Fibroblast of lung (primary cell): ENCODE data around the gene SLC12A4. TPM values are rescaled to one million over a fixed set of nuclear protein-coding genes. Genes with fewer than 3 reads are reported as not detected.

Experiments used
- DNase-seq, 2 donors: peaks; one replicate each; pipeline versions ENCODE4 v3.0.0 to v3.0.0-alpha.2; 2010; ENCODE audit warnings: low read depth in 2 of 2
- H2AFZ ChIP-seq: 2 replicates; pipeline ENCODE4 v1.5.1; 2012; ENCODE audit warnings: low read length, control low read depth, inconsistent platforms
- H3K27ac ChIP-seq: 2 replicates; pipeline ENCODE4 v1.5.1; 2011; ENCODE audit warnings: low read length, control low read depth; ENCODE audit not compliant: insufficient read depth
- H3K27me3 ChIP-seq: 2 replicates; pipeline ENCODE4 v1.5.1; 2011; ENCODE audit warnings: mild to moderate bottlenecking, low read length; ENCODE audit not compliant: control insufficient read depth, insufficient read depth
- H3K36me3 ChIP-seq: 2 replicates; pipeline ENCODE4 v1.5.1; 2011; ENCODE audit warnings: low read length; ENCODE audit not compliant: control insufficient read depth, insufficient read depth
- H3K4me1 ChIP-seq: 2 replicates; pipeline ENCODE4 v1.5.1; 2011; ENCODE audit warnings: low read length; ENCODE audit not compliant: control insufficient read depth, insufficient read depth; ENCODE audit errors: extremely low read depth
- H3K4me2 ChIP-seq: 2 replicates; pipeline ENCODE4 v1.5.1; 2011; ENCODE audit warnings: low read length, control low read depth; ENCODE audit not compliant: insufficient read depth; ENCODE audit errors: extremely low read depth
- H3K4me3 ChIP-seq, 4 experiments: fragments of 200-600 bp in 1 of 4; sonication (generic) in 1 of 4; replicated peaks in 1 of 4; 2 replicates each; pipeline ENCODE4 v1.5.1; 2011 to 2016; ENCODE audit warnings: low read length in 4 of 4, low read depth in 3 of 4, mild to moderate bottlenecking in 3 of 4, control low read depth in 2 of 4, inconsistent platforms in 1 of 4, mixed read lengths in 1 of 4; ENCODE audit not compliant: insufficient read depth in 1 of 4; ENCODE audit errors: control extremely low read depth in 1 of 4
- H3K79me2 ChIP-seq: 2 replicates; pipeline ENCODE4 v1.5.1; 2012; ENCODE audit warnings: mild to moderate bottlenecking, low read length, inconsistent platforms; ENCODE audit not compliant: control insufficient read depth, insufficient read depth
- H3K9ac ChIP-seq: 2 replicates; pipeline ENCODE4 v1.5.1; 2011; ENCODE audit warnings: mild to moderate bottlenecking, low read length, control low read depth; ENCODE audit not compliant: insufficient read depth
- H3K9me3 ChIP-seq: 2 replicates; pipeline ENCODE4 v1.5.1; 2012; ENCODE audit warnings: low read depth, low read length; ENCODE audit not compliant: control insufficient read depth, insufficient read depth
- H4K20me1 ChIP-seq: 2 replicates; pipeline ENCODE4 v1.5.1; 2011; ENCODE audit warnings: low read length; ENCODE audit not compliant: control insufficient read depth, insufficient read depth; ENCODE audit errors: extremely low read depth
- EZH2 ChIP-seq: IDR thresholded peaks from 2 replicates; pipeline ENCODE4 v1.5.1; 2012; ENCODE audit warnings: low read length, control low read depth, mild to moderate bottlenecking; ENCODE audit errors: missing control alignments
- polyA plus RNA-seq, 2 donors: library from polyadenylated mRNA; depleted of rRNA in 1 of 2; stranded (reverse) in 1 of 2; unstranded in 1 of 2; fragments of >200 nt; gene quantifications; 2 replicates each; pipeline ENCODE4 v1.2.1, GENCODE V29; 2011 to 2012; ENCODE audit warnings: missing spikeins in 1 of 2
- total RNA-seq: library from RNA; depleted of rRNA; stranded (reverse); fragments of >200 nt; gene quantifications from 2 replicates; pipeline ENCODE4 v1.2.1, GENCODE V29; 2014
- TF ChIP-seq, protein P1 (sequence below), 2 donors: IDR thresholded peaks in 1 of 2; conservative IDR thresholded peaks in 1 of 2; 1 replicate in 1 of 2; 2 replicates in 1 of 2; pipeline ENCODE4 v1.5.1; 2011 to 2012; ENCODE audit warnings: low read length in 2 of 2, control low read depth in 1 of 2, inconsistent platforms in 1 of 2, low read depth in 1 of 2, mild to moderate bottlenecking in 1 of 2

The SLC12A4 gene
- total and polyA plus RNA-seq, 2 donors (not counting 1 experiment from before 2014, with no cell fraction given): 42.2 to 120 TPM

GRCh38 chr16:67944690-67945391, 23.6 kb downstream of the SLC12A4 start:
- no peaks in the 10 kb centered on the region for H3K9me3 ChIP-seq
- peaks cover 74% of the 10 kb centered on the region for H3K36me3 ChIP-seq
- H3K4me1 ChIP-seq: peaks cover 9% of the 10 kb centered on the region
- H3K4me2 ChIP-seq: no peak overlapping the region
- peaks cover 2% of the 10 kb centered on the region for H3K79me2 ChIP-seq
- no peak for DNase-seq
- no peak overlapping the region for H3K4me3 ChIP-seq
- H2AFZ ChIP-seq: no peak overlapping the region
- TF ChIP-seq, protein P1, sequence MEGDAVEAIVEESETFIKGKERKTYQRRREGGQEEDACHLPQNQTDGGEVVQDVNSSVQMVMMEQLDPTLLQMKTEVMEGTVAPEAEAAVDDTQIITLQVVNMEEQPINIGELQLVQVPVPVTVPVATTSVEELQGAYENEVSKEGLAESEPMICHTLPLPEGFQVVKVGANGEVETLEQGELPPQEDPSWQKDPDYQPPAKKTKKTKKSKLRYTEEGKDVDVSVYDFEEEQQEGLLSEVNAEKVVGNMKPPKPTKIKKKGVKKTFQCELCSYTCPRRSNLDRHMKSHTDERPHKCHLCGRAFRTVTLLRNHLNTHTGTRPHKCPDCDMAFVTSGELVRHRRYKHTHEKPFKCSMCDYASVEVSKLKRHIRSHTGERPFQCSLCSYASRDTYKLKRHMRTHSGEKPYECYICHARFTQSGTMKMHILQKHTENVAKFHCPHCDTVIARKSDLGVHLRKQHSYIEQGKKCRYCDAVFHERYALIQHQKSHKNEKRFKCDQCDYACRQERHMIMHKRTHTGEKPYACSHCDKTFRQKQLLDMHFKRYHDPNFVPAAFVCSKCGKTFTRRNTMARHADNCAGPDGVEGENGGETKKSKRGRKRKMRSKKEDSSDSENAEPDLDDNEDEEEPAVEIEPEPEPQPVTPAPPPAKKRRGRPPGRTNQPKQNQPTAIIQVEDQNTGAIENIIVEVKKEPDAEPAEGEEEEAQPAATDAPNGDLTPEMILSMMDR (conservative IDR thresholded peaks at IDR 0.05 in 1 of 2, IDR thresholded peaks at IDR 0.05 in 1 of 2; ENCODE audit: low read depth in 1 of 2, low read length in 2 of 2): no peak
- no peak for TF ChIP-seq EZH2
- no peaks in the 10 kb centered on the region for H3K27me3 ChIP-seq
- no peak overlapping the region for H3K9ac ChIP-seq
- peak overlapping the region; percentile 63 for H3K27ac ChIP-seq
- no peaks in the 10 kb centered on the region for H4K20me1 ChIP-seq

DNA sequence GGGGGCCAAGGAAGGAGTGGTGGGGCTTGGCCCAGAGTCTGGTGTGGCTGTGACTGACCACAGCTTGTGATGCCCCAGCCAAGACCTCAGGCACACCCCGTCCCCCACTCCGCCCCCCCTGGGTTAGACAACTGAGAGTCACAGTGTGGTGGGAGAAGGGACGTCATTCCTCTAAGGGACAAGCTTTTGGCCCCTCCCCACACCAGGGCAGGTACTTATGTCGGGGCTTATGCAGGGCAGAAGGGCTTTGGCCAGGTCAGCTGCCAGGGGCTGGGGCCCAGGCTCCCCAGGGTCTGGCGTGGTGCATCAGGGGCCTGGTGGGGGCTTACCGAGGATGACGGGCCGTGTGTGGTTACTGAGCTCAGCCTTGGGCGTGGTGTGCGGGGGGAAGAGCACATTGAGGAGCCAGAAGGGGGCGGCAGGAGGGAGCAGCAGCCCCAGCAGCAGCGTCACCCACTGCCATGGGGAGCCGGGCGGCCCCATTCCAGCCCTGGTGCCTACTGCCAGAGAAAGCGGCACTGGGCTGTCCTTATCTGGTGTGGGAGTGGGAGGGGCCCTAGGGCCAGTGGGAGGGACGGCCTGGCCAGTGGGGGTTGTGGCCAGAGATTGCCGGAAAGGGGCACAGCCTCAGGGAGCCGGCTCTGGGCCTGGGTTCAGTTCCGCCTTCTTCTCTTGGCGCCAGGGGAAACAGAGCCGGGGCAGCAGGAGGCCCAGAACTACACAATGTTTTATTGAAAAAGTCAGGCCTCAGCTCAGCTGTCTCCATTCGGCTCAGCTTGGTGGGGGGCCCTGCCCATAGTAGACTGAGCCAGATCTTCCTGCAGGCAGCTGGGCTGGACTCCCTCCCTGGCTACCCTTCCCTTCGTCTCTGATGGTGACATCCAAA, 24.6 kb downstream of the SLC12A4 start, which contains the start of gene LCAT:
TSS of gene LCAT (minus strand) at position 502 of the 886 bp plus-strand sequence. CDS start at position 483, 19 bp downstream.
- DNase-seq: peak; percentile 36 to 56
- no peaks in the 10 kb centered on the region for H3K27me3 ChIP-seq
- peaks cover 9% of the 10 kb centered on the region for H3K4me1 ChIP-seq
- H3K79me2 ChIP-seq: peaks cover 2% of the 10 kb centered on the region
- H3K9me3 ChIP-seq: no peaks in the 10 kb centered on the region
- peaks cover 75% of the 10 kb centered on the region for H3K36me3 ChIP-seq
- no peak within 1 kb of the TSS for H2AFZ ChIP-seq
- peak within 1 kb of the TSS; percentile 63 for H3K27ac ChIP-seq
- no peak for TF ChIP-seq EZH2
- TF ChIP-seq, protein P1 (conservative IDR thresholded peaks at IDR 0.05 in 1 of 2, IDR thresholded peaks at IDR 0.05 in 1 of 2; ENCODE audit: low read depth in 1 of 2, low read length in 2 of 2): no peak
- peak within 1 kb of the TSS; percentile 13 for H3K4me2 ChIP-seq
- no peaks in the 10 kb centered on the region for H4K20me1 ChIP-seq
- no peak within 1 kb of the TSS for H3K9ac ChIP-seq
- no peak within 1 kb of the TSS for H3K4me3 ChIP-seq

DNA sequence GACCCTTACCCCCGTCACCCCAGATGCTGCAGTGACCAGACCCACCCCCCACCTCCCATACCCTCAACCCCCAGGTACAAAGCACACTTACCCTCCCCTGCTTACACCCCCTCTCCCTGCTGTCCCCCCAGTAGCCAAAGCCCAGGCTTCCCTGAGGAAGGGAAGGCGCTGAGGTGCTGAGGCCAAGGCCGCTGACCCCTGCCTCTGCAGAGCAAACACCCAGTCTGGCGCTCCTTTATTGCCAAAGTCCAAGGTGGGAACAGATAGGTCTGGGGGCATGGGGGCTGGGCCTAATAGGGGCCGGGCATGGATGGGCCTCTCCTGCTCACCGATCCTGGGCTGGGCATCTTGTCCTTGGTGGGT, 25.2 kb downstream of the SLC12A4 start:
- H3K9ac ChIP-seq: no peak overlapping the region
- H3K4me3 ChIP-seq: no peak overlapping the region
- no peaks in the 10 kb centered on the region for H4K20me1 ChIP-seq
- H3K79me2 ChIP-seq: peaks cover 2% of the 10 kb centered on the region
- peaks cover 68% of the 10 kb centered on the region for H3K36me3 ChIP-seq
- H3K27me3 ChIP-seq: no peaks in the 10 kb centered on the region
- no peaks in the 10 kb centered on the region for H3K9me3 ChIP-seq
- no peak for DNase-seq
- peaks cover 9% of the 10 kb centered on the region for H3K4me1 ChIP-seq
- peak overlapping the region; percentile 63 for H3K27ac ChIP-seq
- H2AFZ ChIP-seq: no peak overlapping the region
- H3K4me2 ChIP-seq: no peak overlapping the region
- TF ChIP-seq, protein P1 (conservative IDR thresholded peaks at IDR 0.05 in 1 of 2, IDR thresholded peaks at IDR 0.05 in 1 of 2; ENCODE audit: low read depth in 1 of 2, low read length in 2 of 2): no peak
- TF ChIP-seq EZH2: no peak
